ENCODE data around the gene KLC4. TPM values are rescaled to one million over a fixed set of nuclear protein-coding genes. Genes with fewer than 3 reads are reported as not detected.

KLC4 gene
- total RNA-seq, 4 donors from 2014 or later: 18.0 to 43.4 (median 30.2) TPM

DNA sequence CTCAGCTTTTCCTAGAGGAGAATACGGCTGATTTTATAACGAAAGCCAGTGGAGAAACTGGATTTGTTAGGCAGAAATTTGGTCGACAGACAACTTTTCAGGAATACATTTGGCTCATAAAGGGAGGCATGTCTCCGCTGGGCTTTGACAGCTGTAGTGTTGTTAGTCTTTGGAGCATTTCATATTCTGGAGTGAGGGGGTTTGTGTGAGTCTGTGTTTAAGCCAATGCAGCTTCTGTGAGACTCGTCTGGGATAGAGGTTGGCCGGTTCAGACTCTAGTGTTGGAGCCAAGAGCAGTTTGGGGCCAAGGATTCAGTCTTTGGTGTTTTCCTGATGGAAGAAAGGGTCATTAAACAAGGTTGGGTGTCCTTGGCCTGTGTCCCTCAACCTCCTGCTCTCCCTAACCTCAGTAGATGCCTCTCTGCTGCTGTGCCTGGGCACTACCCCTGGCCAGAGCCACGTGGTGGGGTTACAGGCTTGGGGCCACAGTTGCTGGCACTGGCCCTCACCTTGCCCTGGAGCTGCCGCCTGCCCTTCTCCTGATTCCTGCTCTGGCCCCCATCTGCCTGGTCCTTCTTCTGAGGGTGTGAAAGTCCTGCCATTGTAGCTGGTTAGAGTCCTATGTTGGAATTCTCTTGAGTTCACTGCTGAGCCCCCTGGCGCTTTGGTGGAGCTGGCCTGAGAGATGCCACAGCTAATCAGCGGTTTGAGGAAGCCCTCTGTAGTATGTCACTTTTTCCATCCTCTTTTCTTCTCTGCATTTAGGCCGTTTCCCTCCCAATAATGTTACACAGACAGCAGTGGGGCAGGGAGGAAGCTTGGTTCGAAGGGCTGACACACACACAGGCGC is 23.6 kb downstream of the KLC4 start:
- H3K9me3 ChIP-seq: no peaks in the 10 kb centered on the region
- no peaks in the 10 kb centered on the region for H3K4me1 ChIP-seq
- peaks cover 3% of the 10 kb centered on the region for H3K27me3 ChIP-seq
- TF ChIP-seq, protein P1, sequence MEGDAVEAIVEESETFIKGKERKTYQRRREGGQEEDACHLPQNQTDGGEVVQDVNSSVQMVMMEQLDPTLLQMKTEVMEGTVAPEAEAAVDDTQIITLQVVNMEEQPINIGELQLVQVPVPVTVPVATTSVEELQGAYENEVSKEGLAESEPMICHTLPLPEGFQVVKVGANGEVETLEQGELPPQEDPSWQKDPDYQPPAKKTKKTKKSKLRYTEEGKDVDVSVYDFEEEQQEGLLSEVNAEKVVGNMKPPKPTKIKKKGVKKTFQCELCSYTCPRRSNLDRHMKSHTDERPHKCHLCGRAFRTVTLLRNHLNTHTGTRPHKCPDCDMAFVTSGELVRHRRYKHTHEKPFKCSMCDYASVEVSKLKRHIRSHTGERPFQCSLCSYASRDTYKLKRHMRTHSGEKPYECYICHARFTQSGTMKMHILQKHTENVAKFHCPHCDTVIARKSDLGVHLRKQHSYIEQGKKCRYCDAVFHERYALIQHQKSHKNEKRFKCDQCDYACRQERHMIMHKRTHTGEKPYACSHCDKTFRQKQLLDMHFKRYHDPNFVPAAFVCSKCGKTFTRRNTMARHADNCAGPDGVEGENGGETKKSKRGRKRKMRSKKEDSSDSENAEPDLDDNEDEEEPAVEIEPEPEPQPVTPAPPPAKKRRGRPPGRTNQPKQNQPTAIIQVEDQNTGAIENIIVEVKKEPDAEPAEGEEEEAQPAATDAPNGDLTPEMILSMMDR (IDR thresholded peaks at IDR 0.05): no peak
- no peak for TF ChIP-seq POLR2A (IDR thresholded peaks at IDR 0.05)
- no peak for TF ChIP-seq POLR2AphosphoS5 (IDR thresholded peaks at IDR 0.05)
- no peak for TF ChIP-seq EP300 (IDR thresholded peaks at IDR 0.05)
- 40 to 60% methylated on average over 4 to 6 of the region's 13 CpGs for WGBS, 2 donors (ENCODE audit: low coverage in 1 of 2)
- H3K27ac ChIP-seq: no peak overlapping the region
- no peak for ATAC-seq
- H3K4me3 ChIP-seq: no peak overlapping the region
- H3K36me3 ChIP-seq: no peaks in the 10 kb centered on the region

DNA sequence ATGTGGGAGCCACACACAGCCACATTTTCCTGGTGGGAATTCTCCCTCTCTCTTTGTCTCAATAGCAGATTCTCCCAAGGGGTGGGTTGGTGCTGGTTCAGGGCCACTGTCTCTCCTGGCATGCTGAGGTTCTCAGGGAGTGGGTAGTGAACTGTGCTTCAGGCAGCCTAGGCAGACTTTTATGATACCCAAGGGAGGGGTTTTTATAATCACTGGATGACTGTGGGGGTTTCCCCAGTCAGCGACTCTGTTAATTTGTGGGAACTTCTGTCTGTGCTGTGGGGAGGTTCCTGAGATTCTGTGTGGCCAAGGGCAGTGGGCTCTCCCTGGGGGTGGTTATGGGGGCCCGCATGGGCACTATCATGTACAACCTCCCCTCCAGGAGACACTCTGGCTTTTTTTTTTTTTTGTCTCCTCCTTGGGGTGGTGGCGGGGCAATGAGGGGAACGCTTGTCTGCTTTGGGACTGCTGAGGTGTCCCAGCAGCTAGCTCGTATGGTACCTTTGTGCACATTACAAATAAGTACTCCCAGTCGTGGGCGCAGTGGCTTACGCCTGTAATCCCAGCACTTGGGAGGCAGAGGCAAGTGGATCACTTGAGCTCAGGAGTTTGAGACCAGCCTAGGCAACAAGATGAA is 26.7 kb downstream of the KLC4 start:
- TF ChIP-seq POLR2AphosphoS5 (IDR thresholded peaks at IDR 0.05): no peak
- TF ChIP-seq, protein P1 (IDR thresholded peaks at IDR 0.05): no peak
- no peak for TF ChIP-seq EP300 (IDR thresholded peaks at IDR 0.05)
- no peak for TF ChIP-seq POLR2A (IDR thresholded peaks at IDR 0.05)
- Histone ChIP-seq H3K36me3 (no peaks in the 10 kb centered on the region), H3K4me1 (no peaks in the 10 kb centered on the region), H3K4me3 (no peak overlapping the region), H3K9me3 (no peaks in the 10 kb centered on the region), H3K27ac (no peak overlapping the region), H3K27me3 (no peaks in the 10 kb centered on the region)
- WGBS, 2 donors (ENCODE audit: low coverage in 1 of 2): 87% methylated on average over 3 of the region's 8 CpGs; no CpG with 5 or more reads in 1 of the 2 donors
- no peak for ATAC-seq

DNA sequence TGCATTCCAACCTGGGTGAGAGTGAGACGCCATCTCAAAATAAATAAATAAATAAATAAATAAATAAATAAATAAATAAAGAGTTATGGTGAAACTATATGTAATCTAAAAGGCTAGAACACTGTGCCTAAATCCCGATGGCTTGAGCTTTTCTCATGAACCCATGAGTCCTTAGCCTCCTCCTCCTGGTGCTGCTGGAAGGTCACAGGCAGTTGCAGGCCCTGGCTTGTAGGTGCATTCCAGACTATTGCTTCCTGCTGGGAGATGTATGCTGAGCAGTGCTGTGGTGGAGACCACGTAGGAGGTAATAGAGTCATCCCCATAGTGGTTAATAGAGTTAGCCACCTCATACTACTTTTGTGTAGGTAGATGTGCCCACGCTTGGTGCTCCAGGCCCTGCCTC is 29.2 kb downstream of the KLC4 start:
- 80 to 90% methylated on average over 1 to 4 of the region's 4 CpGs for WGBS, 2 donors (ENCODE audit: low coverage in 1 of 2)
- no peaks in the 10 kb centered on the region for H3K36me3 ChIP-seq
- peaks cover 0 to 9% (median 0%) of the 10 kb centered on the region in 3 donors for H3K4me1 ChIP-seq
- no peaks in the 10 kb centered on the region for H3K9me3 ChIP-seq
- ATAC-seq: no peak
- H3K4me3 ChIP-seq: no peak overlapping the region
- H3K27ac ChIP-seq: no peak overlapping the region
- no peak for TF ChIP-seq POLR2AphosphoS5 (IDR thresholded peaks at IDR 0.05)
- TF ChIP-seq EP300 (IDR thresholded peaks at IDR 0.05): no peak
- TF ChIP-seq POLR2A (IDR thresholded peaks at IDR 0.05): no peak
- TF ChIP-seq, protein P1 (IDR thresholded peaks at IDR 0.05): no peak
- no peaks in the 10 kb centered on the region for H3K27me3 ChIP-seq

DNA sequence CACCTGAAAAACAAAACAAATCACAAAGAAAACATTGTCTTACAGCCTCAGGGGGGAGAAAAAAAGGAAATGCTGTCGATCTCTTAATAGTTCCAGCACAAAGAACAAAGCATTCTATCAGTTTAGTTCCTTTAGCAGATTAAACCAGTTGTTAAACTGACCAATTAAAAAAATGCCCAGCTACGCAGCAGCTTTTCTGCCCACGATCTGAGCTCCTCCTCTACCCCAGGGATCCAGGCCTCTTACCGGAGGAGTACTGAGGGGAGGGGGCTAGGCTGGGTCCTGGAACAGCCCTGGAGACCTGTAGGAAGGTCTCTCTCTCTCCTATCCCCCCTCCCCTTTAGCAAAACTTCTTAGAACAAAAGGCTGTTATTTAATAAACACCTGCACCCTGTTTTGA is 30.0 kb downstream of the KLC4 start:
- no peak for TF ChIP-seq POLR2A (IDR thresholded peaks at IDR 0.05)
- TF ChIP-seq, protein P1 (IDR thresholded peaks at IDR 0.05): no peak
- no peak for TF ChIP-seq POLR2AphosphoS5 (IDR thresholded peaks at IDR 0.05)
- TF ChIP-seq EP300 (IDR thresholded peaks at IDR 0.05): no peak
- Histone ChIP-seq H3K4me3 (no peak overlapping the region), H3K9me3 (no peaks in the 10 kb centered on the region), H3K4me1 (peaks cover 0 to 16% (median 0%) of the 10 kb centered on the region in 3 donors), H3K36me3 (no peaks in the 10 kb centered on the region), H3K27me3 (no peaks in the 10 kb centered on the region), H3K27ac (no peak overlapping the region)
- 68 to 71% methylated on average over 4 of the region's 4 CpGs for WGBS, 2 donors (ENCODE audit: low coverage in 1 of 2)
- ATAC-seq: no peak

All from gastroesophageal sphincter (tissue), 4 donors.